Brain microvascular endothelial cell (primary cell): ENCODE results near the gene LIMA1.
A peak's percentile ranks its signal among the peaks of the same experiment; 100 is the strongest.

ENCODE experiments used
- DNase-seq: peaks from one replicate; pipeline ENCODE4 v3.0.0-alpha.2; 2020
- H3K27ac ChIP-seq: fragments of 250-450 bp; sonication (Bioruptor Pico); 2 replicates; pipeline ENCODE4 v1.5.1; 2020; ENCODE audit warnings: mild to moderate bottlenecking, moderate library complexity
- H3K27me3 ChIP-seq: fragments of 250-450 bp; sonication (Bioruptor Pico); replicated peaks from 2 replicates; pipeline ENCODE4 v1.5.1; 2020; ENCODE audit warnings: mild to moderate bottlenecking
- H3K36me3 ChIP-seq: fragments of 250-450 bp; sonication (Bioruptor Pico); replicated peaks from 2 replicates; pipeline ENCODE4 v1.5.1; 2020; ENCODE audit warnings: mild to moderate bottlenecking
- H3K4me3 ChIP-seq: 2 replicates; pipeline ENCODE4 v1.5.1; 2011; ENCODE audit warnings: low read depth, mild to moderate bottlenecking, control low read depth, low read length, moderate library complexity
- CTCF ChIP-seq: IDR thresholded peaks from 2 replicates; pipeline ENCODE4 v1.5.1; 2011; ENCODE audit warnings: low read depth, mild to moderate bottlenecking, moderate library complexity, low read length, control low read depth, inconsistent platforms; ENCODE audit errors: missing control alignments
- in situ Hi-C: cut with HindIII; loops from 2 replicates; pipeline ENCODE4 v1.10.0; 2017; ENCODE audit warnings: low sequenced_read_pairs, low pct_ligation_motif_present

The LIMA1 gene

GRCh38 chr12:50287271-50287670, 4.0 kb upstream of the LIMA1 start:
- Histone ChIP-seq H3K36me3 (no peaks in the 10 kb centered on the region), H3K27ac (no peak overlapping the region), H3K27me3 (no peaks in the 10 kb centered on the region), H3K4me3 (no peak overlapping the region)
- in situ Hi-C loops: no loop called here
- no peak for DNase-seq
- TF ChIP-seq CTCF: no peak

GRCh38 chr12:50285253-50285652, 1.9 kb upstream of the LIMA1 start:
- DNase-seq: no peak
- Histone ChIP-seq H3K27me3 (no peaks in the 10 kb centered on the region), H3K27ac (no peak overlapping the region), H3K4me3 (no peak overlapping the region), H3K36me3 (no peaks in the 10 kb centered on the region)
- no peak for TF ChIP-seq CTCF
- in situ Hi-C loops: no loop called here

GRCh38 chr12:50282721-50283228, 545 bp downstream of the LIMA1 start:
- Histone ChIP-seq H3K4me3 (peak overlapping the region; percentile 95), H3K36me3 (no peaks in the 10 kb centered on the region), H3K27ac (no peak overlapping the region), H3K27me3 (no peaks in the 10 kb centered on the region)
- DNase-seq: peak; percentile 35
- in situ Hi-C loops: no loop called here
- TF ChIP-seq CTCF: no peak

- Histone ChIP-seq H3K27me3 (no peaks in the 10 kb centered on the region), H3K27ac (no peak overlapping the region), H3K4me3 (no peak overlapping the region), H3K36me3 (no peaks in the 10 kb centered on the region)
- no peak for DNase-seq
- TF ChIP-seq CTCF: no peak
- in situ Hi-C loops: no loop called here
These were observed 3.8 kb downstream of the LIMA1 start for GRCh38 chr12:50279501-50279900.

GRCh38 chr12:50276912-50277671, 6.2 kb downstream of the LIMA1 start:
- Histone ChIP-seq H3K4me3 (no peak overlapping the region), H3K36me3 (no peaks in the 10 kb centered on the region), H3K27ac (no peak overlapping the region), H3K27me3 (no peaks in the 10 kb centered on the region)
- no peak for DNase-seq
- TF ChIP-seq CTCF: no peak
- in situ Hi-C loops: no loop called here

GRCh38 chr12:50276068-50276467, 7.3 kb downstream of the LIMA1 start:
- H3K36me3 ChIP-seq: no peaks in the 10 kb centered on the region
- no peak for DNase-seq
- in situ Hi-C loops: no loop called here
- H3K27me3 ChIP-seq: no peaks in the 10 kb centered on the region
- no peak overlapping the region for H3K27ac ChIP-seq
- no peak for TF ChIP-seq CTCF
- no peak overlapping the region for H3K4me3 ChIP-seq
